Measurements from ENCODE around the gene KCNB1. TPM values are rescaled to one million over a fixed set of nuclear protein-coding genes. Genes with fewer than 3 reads are reported as not detected.

The KCNB1 gene
- total RNA-seq, 1 donor from 2014 or later = 0.98 TPM

DNA sequence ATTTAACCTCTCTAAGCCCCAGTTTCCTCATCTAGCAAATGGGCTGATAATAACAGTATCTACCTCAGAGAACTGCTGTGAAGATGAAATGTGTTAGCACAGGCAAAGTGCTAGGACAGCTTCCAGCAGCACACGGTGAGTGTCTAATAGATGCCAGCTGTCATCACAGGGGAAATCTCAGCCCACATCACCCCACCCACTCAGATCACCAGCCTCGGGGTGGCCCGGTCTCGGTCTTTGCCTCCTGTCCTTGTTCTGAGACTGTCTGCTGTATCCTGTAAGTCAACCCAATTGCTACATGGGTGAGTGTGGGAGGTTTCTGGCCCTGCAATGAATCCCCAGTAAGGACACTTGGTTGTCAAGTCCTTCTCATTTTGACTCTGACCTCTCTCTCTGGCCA, 105.1 kb downstream of the KCNB1 start:
- H3K27me3 Mint-ChIP-seq = peaks cover 18% of the 10 kb centered on the region
- H3K4me1 Mint-ChIP-seq (ENCODE audit: low read depth) = no peaks in the 10 kb centered on the region
- H3K36me3 Mint-ChIP-seq (ENCODE audit: insufficient read depth) = no peaks in the 10 kb centered on the region
- H3K27ac Mint-ChIP-seq = no peak overlapping the region
- no peak overlapping the region for H3K4me3 Mint-ChIP-seq (ENCODE audit: low read depth)
- no peaks in the 10 kb centered on the region for H3K9me3 Mint-ChIP-seq (ENCODE audit: low read depth)
- TF ChIP-seq CTCF (IDR thresholded peaks at IDR 0.05; ENCODE audit: unreplicated experiment) = no peak
- DNase-seq (ENCODE audit: low spot score, unreplicated experiment) = no peak

- H3K9me3 Mint-ChIP-seq (ENCODE audit: low read depth) = no peaks in the 10 kb centered on the region
Observed at GRCh38 chr20:49375170-49375569, 107.3 kb downstream of the KCNB1 start.

DNA sequence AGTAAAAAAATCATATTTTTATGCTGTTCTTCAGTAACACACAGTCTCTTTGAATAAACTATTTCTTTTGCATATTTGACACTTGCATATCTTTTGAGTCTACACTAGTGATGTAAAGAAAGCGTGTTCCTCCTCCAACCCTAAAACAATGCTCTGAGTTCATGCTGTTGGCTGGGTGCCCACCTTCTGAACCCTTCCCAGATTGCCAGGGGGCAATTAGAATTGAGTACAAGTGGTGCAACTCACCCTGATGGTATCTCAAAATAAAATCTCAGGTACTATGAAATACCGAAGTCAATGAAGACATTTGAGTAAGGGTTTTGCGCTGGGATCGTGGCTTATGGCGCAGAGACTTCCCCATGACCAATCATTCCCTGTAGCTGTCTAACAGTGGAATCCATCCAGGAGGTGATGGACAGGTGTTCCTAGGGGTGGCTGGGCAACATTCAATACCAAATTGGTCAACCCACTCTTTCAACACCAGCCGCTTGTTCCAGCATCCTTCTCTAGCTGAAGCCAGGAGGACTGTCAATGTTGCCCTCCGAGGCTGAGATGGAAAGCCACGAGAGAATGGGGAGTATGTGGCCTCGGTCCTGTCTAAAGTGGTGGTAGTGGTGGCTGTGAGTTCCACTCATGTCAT, 110.3 kb downstream of the KCNB1 start:
- Mint-ChIP-seq H3K9me3 (ENCODE audit: low read depth) (no peaks in the 10 kb centered on the region), H3K27me3 (peaks cover 31% of the 10 kb centered on the region), H3K27ac (no peak overlapping the region), H3K4me3 (ENCODE audit: low read depth) (no peak overlapping the region), H3K36me3 (ENCODE audit: insufficient read depth) (no peaks in the 10 kb centered on the region), H3K4me1 (ENCODE audit: low read depth) (no peaks in the 10 kb centered on the region)
- TF ChIP-seq CTCF (IDR thresholded peaks at IDR 0.05; ENCODE audit: unreplicated experiment) = no peak
- DNase-seq (ENCODE audit: low spot score, unreplicated experiment) = no peak

More at GRCh38 chr20:49375170-49375569, 107.3 kb downstream of the KCNB1 start:
- TF ChIP-seq CTCF (IDR thresholded peaks at IDR 0.05; ENCODE audit: unreplicated experiment) = no peak
- no peak for DNase-seq (ENCODE audit: low spot score, unreplicated experiment)
- H3K4me3 Mint-ChIP-seq (ENCODE audit: low read depth) = no peak overlapping the region
- no peaks in the 10 kb centered on the region for H3K4me1 Mint-ChIP-seq (ENCODE audit: low read depth)
- no peaks in the 10 kb centered on the region for H3K36me3 Mint-ChIP-seq (ENCODE audit: insufficient read depth)
- H3K27me3 Mint-ChIP-seq = peaks cover 21% of the 10 kb centered on the region
- no peak overlapping the region for H3K27ac Mint-ChIP-seq

GRCh38 chr20:49368596-49368995, 113.9 kb downstream of the KCNB1 start:
- Mint-ChIP-seq H3K27me3 (peaks cover 25% of the 10 kb centered on the region), H3K36me3 (ENCODE audit: insufficient read depth) (no peaks in the 10 kb centered on the region), H3K27ac (no peak overlapping the region), H3K4me3 (ENCODE audit: low read depth) (no peak overlapping the region), H3K4me1 (ENCODE audit: low read depth) (no peaks in the 10 kb centered on the region), H3K9me3 (ENCODE audit: low read depth) (no peaks in the 10 kb centered on the region)
- no peak for DNase-seq (ENCODE audit: low spot score, unreplicated experiment)
- no peak for TF ChIP-seq CTCF (IDR thresholded peaks at IDR 0.05; ENCODE audit: unreplicated experiment)

GRCh38 chr20:49367113-49367512, 115.4 kb downstream of the KCNB1 start:
- Mint-ChIP-seq H3K27ac (no peak overlapping the region), H3K36me3 (ENCODE audit: insufficient read depth) (no peaks in the 10 kb centered on the region), H3K4me3 (ENCODE audit: low read depth) (no peak overlapping the region), H3K9me3 (ENCODE audit: low read depth) (no peaks in the 10 kb centered on the region), H3K27me3 (peaks cover 25% of the 10 kb centered on the region), H3K4me1 (ENCODE audit: low read depth) (no peaks in the 10 kb centered on the region)
- no peak for TF ChIP-seq CTCF (IDR thresholded peaks at IDR 0.05; ENCODE audit: unreplicated experiment)
- DNase-seq (ENCODE audit: low spot score, unreplicated experiment) = no peak

Data from progenitor cell of endocrine pancreas (in vitro differentiated cells).